Small intestine (tissue), 7 donors: ENCODE data around the gene IGF1R. TPM values are rescaled to one million over a fixed set of nuclear protein-coding genes. Genes with fewer than 3 reads are reported as not detected.

Source experiments
- DNase-seq, 2 donors: peaks; one replicate each; pipeline versions ENCODE4 v3.0.0 to v3.0.0-alpha.2; 2013
- FAIRE-seq: peaks from 2 replicates; lab custom pipeline; 2012; peaks lifted over from hg19 to GRCh38; lab: Jason Lieb, UNC
- H3K27ac ChIP-seq, 3 donors: one replicate each; pipeline ENCODE4 v1.5.1; 2013; ENCODE audit warnings: low read length in 2 of 3, mild to moderate bottlenecking in 2 of 3, control low read depth in 1 of 3, inconsistent platforms in 1 of 3, low read depth in 1 of 3, moderate library complexity in 1 of 3
- H3K27me3 ChIP-seq, 3 donors: one replicate each; pipeline ENCODE4 v1.6.1; 2013; ENCODE audit warnings: low read length in 3 of 3, inconsistent platforms in 1 of 3; ENCODE audit not compliant: control insufficient read depth in 3 of 3, insufficient read depth in 3 of 3
- H3K36me3 ChIP-seq, 3 donors: one replicate each; pipeline ENCODE4 v1.6.1; 2013; ENCODE audit warnings: low read length in 3 of 3, inconsistent platforms in 1 of 3, low read depth in 1 of 3, mild to moderate bottlenecking in 1 of 3, moderate library complexity in 1 of 3; ENCODE audit not compliant: control insufficient read depth in 3 of 3, insufficient read depth in 2 of 3
- H3K4me1 ChIP-seq, 3 donors: one replicate each; pipeline ENCODE4 v1.6.1; 2013; ENCODE audit warnings: low read length in 2 of 3, inconsistent platforms in 1 of 3, low read depth in 1 of 3, mild to moderate bottlenecking in 1 of 3, moderate library complexity in 1 of 3; ENCODE audit not compliant: control insufficient read depth in 3 of 3, insufficient read depth in 2 of 3
- H3K4me3 ChIP-seq, 3 donors: one replicate each; pipeline ENCODE4 v1.5.1; 2013; ENCODE audit warnings: low read length in 3 of 3, control low read depth in 1 of 3, inconsistent platforms in 1 of 3, low read depth in 1 of 3, mild to moderate bottlenecking in 1 of 3, moderate library complexity in 1 of 3
- H3K9me3 ChIP-seq, 2 donors: one replicate each; pipeline ENCODE4 v1.6.1; 2013; ENCODE audit warnings: low read depth in 1 of 2, low read length in 1 of 2; ENCODE audit not compliant: control insufficient read depth in 2 of 2, insufficient read depth in 1 of 2
- WGBS, 3 donors: extraction: QIAGEN DNeasy Blood & Tissue Kit; methylation state at CpG; one replicate each; pipeline ENCODE4 v1.1.7; 2013; 5-methylcytosine and 5-hydroxymethylcytosine counted together
- polyA plus RNA-seq, 4 donors: library from polyadenylated mRNA; stranded (reverse) in 3 of 4; unstranded in 1 of 4; fragments of 200-250 nt in 3 of 4; fragments of 120-200 nt in 1 of 4; gene quantifications; one replicate each; pipeline versions ENCODE4 v1.2.1 to v1.2.3, GENCODE V29; 2013
- donor health status: healthy with polysubstance abuse.
- donor health status: control.
- donor health status: control.
- donor health status: Bipolar disorder and iron deficiency.
- donor health status: healthy.

The IGF1R gene
- polyA plus RNA-seq, 4 donors, result 0.54 to 27.9 (median 3.8) TPM

GRCh38 chr15:98753726-98754656 is 105.7 kb downstream of the IGF1R start:
- no peaks in the 10 kb centered on the region for H3K27me3 ChIP-seq
- DNase-seq (peak in 1 of 2 donors; percentile 41), FAIRE-seq (no peak)
- peak overlapping the region in 1 of 3 donors; percentile 45 for H3K4me3 ChIP-seq
- no peaks in the 10 kb centered on the region for H3K9me3 ChIP-seq
- WGBS, 3 donors, result 17 to 40% (median 26%) methylated on average over 8 of the region's 8 CpGs
- no peaks in the 10 kb centered on the region for H3K4me1 ChIP-seq
- peak overlapping the region in 1 of 3 donors; percentile 66 for H3K27ac ChIP-seq
- H3K36me3 ChIP-seq, result no peaks in the 10 kb centered on the region

DNA sequence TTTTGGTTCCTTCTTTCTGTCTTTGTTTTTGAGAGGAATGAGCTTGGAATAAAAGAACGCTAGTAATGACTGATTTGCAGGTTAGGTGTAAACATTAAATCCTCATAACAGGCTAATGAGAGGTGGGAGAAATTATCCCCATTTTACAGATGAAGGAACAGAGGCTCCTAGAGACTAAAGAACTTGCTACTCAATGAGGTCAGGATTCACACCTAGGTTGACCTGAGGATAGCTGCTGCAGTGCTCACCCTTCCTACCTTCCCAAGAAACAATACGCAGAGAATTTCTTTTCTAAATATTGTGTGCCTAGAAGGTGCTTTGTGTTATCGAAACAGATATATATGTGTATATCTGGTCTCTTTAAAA is 106.3 kb downstream of the IGF1R start:
- H3K9me3 ChIP-seq, result no peaks in the 10 kb centered on the region
- H3K4me3 ChIP-seq, result no peak overlapping the region
- no peaks in the 10 kb centered on the region for H3K36me3 ChIP-seq
- peak overlapping the region in 1 of 3 donors; percentile 66 for H3K27ac ChIP-seq
- no peaks in the 10 kb centered on the region for H3K27me3 ChIP-seq
- no peaks in the 10 kb centered on the region for H3K4me1 ChIP-seq
- WGBS, 3 donors, result 71 to 83% (median 73%) methylated on average over 3 of the region's 3 CpGs
- FAIRE-seq (no peak), DNase-seq (no peak)

DNA sequence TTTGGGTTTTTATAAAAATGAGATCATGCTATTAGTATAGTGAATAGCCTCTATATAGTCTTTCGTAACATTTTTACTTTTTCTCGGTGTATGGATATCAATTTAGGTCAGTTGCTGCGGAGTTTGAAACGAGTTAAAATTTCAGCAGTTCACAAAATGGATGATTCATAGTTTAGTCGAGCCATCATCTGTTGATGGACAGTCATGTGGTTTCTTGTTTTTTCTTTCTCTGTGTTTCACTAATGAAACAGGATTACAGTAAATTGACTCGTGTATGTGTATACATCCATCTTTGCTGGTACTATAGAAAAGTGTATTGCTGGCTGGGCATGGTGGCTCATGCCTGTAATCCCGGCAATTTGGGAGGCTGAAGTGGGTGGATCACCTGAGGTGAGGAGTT is 106.8 kb downstream of the IGF1R start:
- no peak for FAIRE-seq
- 72 to 78% (median 73%) methylated on average over 7 of the region's 7 CpGs for WGBS, 3 donors

GRCh38 chr15:98755781-98756180 is 107.4 kb downstream of the IGF1R start:
- Histone ChIP-seq H3K9me3 (no peaks in the 10 kb centered on the region), H3K27ac (no peak overlapping the region), H3K4me3 (no peak overlapping the region), H3K36me3 (no peaks in the 10 kb centered on the region), H3K4me1 (no peaks in the 10 kb centered on the region), H3K27me3 (no peaks in the 10 kb centered on the region)
- DNase-seq (no peak), FAIRE-seq (no peak)
- WGBS, 3 donors, result 79 to 96% (median 86%) methylated on average over 2 of the region's 2 CpGs

More for the DNA sequence above, 106.8 kb downstream of the IGF1R start:
- no peak for DNase-seq
- H3K36me3 ChIP-seq, result no peaks in the 10 kb centered on the region
- H3K4me3 ChIP-seq, result no peak overlapping the region
- H3K9me3 ChIP-seq, result no peaks in the 10 kb centered on the region
- H3K27me3 ChIP-seq, result no peaks in the 10 kb centered on the region
- H3K4me1 ChIP-seq, result no peaks in the 10 kb centered on the region
- H3K27ac ChIP-seq, result no peak overlapping the region

- DNase-seq, result no peak
- H3K4me1 ChIP-seq, result no peaks in the 10 kb centered on the region
- H3K9me3 ChIP-seq, result no peaks in the 10 kb centered on the region
- H3K27ac ChIP-seq, result no peak overlapping the region
- WGBS, 3 donors, result 79 to 82% (median 81%) methylated on average over 8 of the region's 8 CpGs
- H3K36me3 ChIP-seq, result no peaks in the 10 kb centered on the region
- no peak overlapping the region for H3K4me3 ChIP-seq
- no peaks in the 10 kb centered on the region for H3K27me3 ChIP-seq
- FAIRE-seq, result no peak
Measured at GRCh38 chr15:98758224-98758623, 109.9 kb downstream of the IGF1R start.

DNA sequence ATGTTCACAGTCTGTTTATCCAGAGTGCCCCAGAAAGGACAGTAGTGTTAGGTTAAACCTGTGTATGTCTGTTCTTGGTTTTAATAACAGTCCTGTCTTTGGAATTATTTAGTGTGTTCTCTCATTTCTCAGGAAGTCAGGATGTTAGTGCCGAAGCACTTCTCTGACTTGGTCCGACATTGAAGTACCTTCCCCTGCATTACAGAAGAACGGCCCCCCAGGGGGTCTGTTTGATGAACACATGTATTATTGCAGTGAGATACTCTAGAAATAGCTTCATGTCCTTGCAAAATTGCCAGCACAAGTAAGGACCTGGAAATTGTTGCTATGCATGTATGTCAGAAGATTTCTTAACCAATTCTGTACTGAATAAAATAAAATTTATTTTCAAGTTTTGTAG is 110.9 kb downstream of the IGF1R start:
- no peak overlapping the region for H3K27ac ChIP-seq
- H3K36me3 ChIP-seq, result no peaks in the 10 kb centered on the region
- H3K9me3 ChIP-seq, result no peaks in the 10 kb centered on the region
- H3K4me1 ChIP-seq, result no peaks in the 10 kb centered on the region
- DNase-seq, result no peak
- WGBS, 3 donors, result 73 to 85% (median 80%) methylated on average over 3 of the region's 3 CpGs
- H3K4me3 ChIP-seq, result no peak overlapping the region
- H3K27me3 ChIP-seq, result no peaks in the 10 kb centered on the region
- FAIRE-seq, result no peak

GRCh38 chr15:98760112-98760826 is 111.9 kb downstream of the IGF1R start:
- no peaks in the 10 kb centered on the region for H3K9me3 ChIP-seq
- no peaks in the 10 kb centered on the region for H3K36me3 ChIP-seq
- no peak overlapping the region for H3K27ac ChIP-seq
- 55 to 68% (median 58%) methylated on average over 9 of the region's 9 CpGs for WGBS, 3 donors
- FAIRE-seq (no peak), DNase-seq (no peak)
- no peaks in the 10 kb centered on the region for H3K4me1 ChIP-seq
- no peak overlapping the region for H3K4me3 ChIP-seq
- H3K27me3 ChIP-seq, result no peaks in the 10 kb centered on the region

GRCh38 chr15:98760975-98761374 is 112.6 kb downstream of the IGF1R start:
- 72 to 79% (median 77%) methylated on average over 2 of the region's 2 CpGs for WGBS, 3 donors
- DNase-seq (no peak), FAIRE-seq (no peak)
- no peaks in the 10 kb centered on the region for H3K4me1 ChIP-seq
- no peaks in the 10 kb centered on the region for H3K27me3 ChIP-seq
- H3K9me3 ChIP-seq, result no peaks in the 10 kb centered on the region
- H3K36me3 ChIP-seq, result no peaks in the 10 kb centered on the region
- no peak overlapping the region for H3K4me3 ChIP-seq
- H3K27ac ChIP-seq, result no peak overlapping the region
